Hepatocyte (in vitro differentiated cells): ENCODE data around the gene INTS4. TPM values are rescaled to one million over a fixed set of nuclear protein-coding genes. Genes with fewer than 3 reads are reported as not detected.
"Not testable (repeated sequence)": the region's sequence is repeated elsewhere in the genome, so short reads cannot be mapped to it uniquely, and the experiment has no call there.

Experiments used
- DNase-seq: peaks from one replicate; pipeline ENCODE4 v3.0.0-alpha.2; 2016; ENCODE audit warnings: low spot score
- H2AFZ ChIP-seq: fragments of 200-600 bp; sonication (generic); 2 replicates; pipeline ENCODE4 v1.6.0; 2016; ENCODE audit warnings: antibody characterized with exemption, mild to moderate bottlenecking
- H3K27ac ChIP-seq: fragments of 200-600 bp; sonication (generic); 2 replicates; pipeline ENCODE4 v1.5.1; 2016; ENCODE audit warnings: mild to moderate bottlenecking
- H3K27me3 ChIP-seq: fragments of 200-600 bp; sonication (generic); 2 replicates; pipeline ENCODE4 v1.6.1; 2016
- H3K36me3 ChIP-seq: fragments of 200-600 bp; sonication (generic); replicated peaks from 2 replicates; pipeline ENCODE4 v1.5.1; 2016; ENCODE audit warnings: low read depth; ENCODE audit not compliant: insufficient read depth
- H3K4me1 ChIP-seq: fragments of 200-600 bp; sonication (generic); 2 replicates; pipeline ENCODE4 v1.5.1; 2016; ENCODE audit warnings: mild to moderate bottlenecking, moderate library complexity; ENCODE audit not compliant: insufficient read depth
- H3K4me2 ChIP-seq: fragments of 200-600 bp; sonication (generic); 2 replicates; pipeline ENCODE4 v1.6.0; 2016
- H3K4me3 ChIP-seq: fragments of 200-600 bp; sonication (generic); 2 replicates; pipeline ENCODE4 v1.5.1; 2016; ENCODE audit warnings: mild to moderate bottlenecking
- H3K79me2 ChIP-seq: fragments of 200-600 bp; sonication (generic); 2 replicates; pipeline ENCODE4 v1.6.0; 2017; ENCODE audit warnings: mild to moderate bottlenecking
- H3K9me2 ChIP-seq: fragments of 200-600 bp; sonication (generic); replicated peaks from 2 replicates; pipeline ENCODE4 v1.6.0; 2017; ENCODE audit warnings: mild to moderate bottlenecking; ENCODE audit not compliant: insufficient read depth
- H3K9me3 ChIP-seq: fragments of 200-600 bp; sonication (generic); 2 replicates; pipeline ENCODE4 v1.5.1; 2016; ENCODE audit warnings: low read depth, mild to moderate bottlenecking
- H4K20me1 ChIP-seq: fragments of 200-600 bp; sonication (generic); 2 replicates; pipeline ENCODE4 v1.6.0; 2016; ENCODE audit warnings: mild to moderate bottlenecking; ENCODE audit not compliant: insufficient read depth, poor library complexity, severe bottlenecking
- CTCF ChIP-seq: fragments of 200-600 bp; sonication (generic); IDR thresholded peaks from 2 replicates; pipeline ENCODE4 v1.5.1; 2016; ENCODE audit warnings: antibody characterized with exemption, mild to moderate bottlenecking; ENCODE audit not compliant: poor library complexity
- EZH2 ChIP-seq: fragments of 200-600 bp; sonication (generic); IDR thresholded peaks from 2 replicates; pipeline ENCODE4 v1.6.1; 2016; ENCODE audit warnings: antibody characterized with exemption, mild to moderate bottlenecking, borderline replicate concordance
- EZH2phosphoT487 ChIP-seq: fragments of 200-600 bp; sonication (generic); IDR thresholded peaks from one replicate; pipeline ENCODE4 v1.6.1; 2018; ENCODE audit warnings: antibody characterized with exemption, mild to moderate bottlenecking, low read depth, moderate library complexity; ENCODE audit not compliant: unreplicated experiment, severe bottlenecking
- WGBS: methylation state at CpG from one replicate; pipeline ENCODE4 v1.1.6; 2016; ENCODE audit warnings: low lambda C conversion rate; ENCODE audit errors: missing lambda C conversion rate; 5-methylcytosine and 5-hydroxymethylcytosine counted together
- polyA plus RNA-seq: library from polyadenylated mRNA; unstranded; fragments of >200 nt; fragmentation: Nextera tagmentation; extraction: Ambion mirVana; gene quantifications from 2 replicates; pipeline ENCODE4 v1.2.1, GENCODE V29; 2016
- total RNA-seq: library from RNA; depleted of rRNA; stranded (reverse); fragments of >200 nt; gene quantifications from 2 replicates; pipeline ENCODE4 v1.2.3, GENCODE V29; 2014

Gene INTS4
- total and polyA plus RNA-seq, 2 experiments from 2014 or later: 24.0 to 28.0 TPM

- not testable (repeated sequence) for H3K4me3 ChIP-seq, DNase-seq, H3K27ac ChIP-seq, H3K36me3 ChIP-seq, H4K20me1 ChIP-seq, H3K9me2 ChIP-seq, H2AFZ ChIP-seq, H3K9me3 ChIP-seq, H3K4me2 ChIP-seq, H3K79me2 ChIP-seq, H3K27me3 ChIP-seq
- H3K4me1 ChIP-seq: peaks cover 19% of the 10 kb centered on the region
- no CpG with 5 or more reads among the region's 2 CpGs for WGBS
Measured at GRCh38 chr11:77917713-77918112, 76.8 kb downstream of the INTS4 start.

- not testable (repeated sequence) for H3K79me2 ChIP-seq, H3K27me3 ChIP-seq, H2AFZ ChIP-seq, H3K4me3 ChIP-seq, H3K9me2 ChIP-seq, H4K20me1 ChIP-seq, H3K36me3 ChIP-seq, H3K9me3 ChIP-seq
- H3K4me2 ChIP-seq: peak overlapping the region; percentile 58
- peak; percentile 58 for DNase-seq
- WGBS: 48% methylated on average over 4 of the region's 4 CpGs
- H3K27ac ChIP-seq: peak overlapping the region; percentile 18
- peaks cover 27% of the 10 kb centered on the region for H3K4me1 ChIP-seq
Measured at GRCh38 chr11:77914307-77914791, 80.1 kb downstream of the INTS4 start.

GRCh38 chr11:77913608-77914306 is 80.7 kb downstream of the INTS4 start:
- H3K4me2 ChIP-seq, H3K9me2 ChIP-seq, H3K36me3 ChIP-seq, H3K9me3 ChIP-seq, DNase-seq, H3K4me3 ChIP-seq, H4K20me1 ChIP-seq, H3K79me2 ChIP-seq, H2AFZ ChIP-seq, H3K27me3 ChIP-seq: not testable (repeated sequence)
- H3K4me1 ChIP-seq: peaks cover 27% of the 10 kb centered on the region
- WGBS: 55% methylated on average over 4 of the region's 4 CpGs
- peak overlapping the region; percentile 24 for H3K27ac ChIP-seq

- H3K4me1 ChIP-seq: peaks cover 27% of the 10 kb centered on the region
- not testable (repeated sequence) for H4K20me1 ChIP-seq, H3K27ac ChIP-seq, H3K36me3 ChIP-seq, H3K27me3 ChIP-seq, H3K4me2 ChIP-seq, H3K9me3 ChIP-seq, H2AFZ ChIP-seq, H3K4me3 ChIP-seq, H3K79me2 ChIP-seq, H3K9me2 ChIP-seq, DNase-seq
- WGBS: 83% methylated on average over 6 of the region's 6 CpGs
Measured at GRCh38 chr11:77910828-77911227, 83.6 kb downstream of the INTS4 start.

GRCh38 chr11:77909277-77909676 is 85.2 kb downstream of the INTS4 start:
- H3K36me3 ChIP-seq: no peaks in the 10 kb centered on the region
- DNase-seq: no peak
- H4K20me1 ChIP-seq: no peaks in the 10 kb centered on the region
- WGBS: 94% methylated on average over 2 of the region's 2 CpGs
- TF ChIP-seq EZH2: no peak
- H3K9me3 ChIP-seq: no peaks in the 10 kb centered on the region
- no peak overlapping the region for H3K4me3 ChIP-seq
- H2AFZ ChIP-seq: no peak overlapping the region
- H3K27me3 ChIP-seq: no peaks in the 10 kb centered on the region
- H3K4me2 ChIP-seq: no peak overlapping the region
- no peak overlapping the region for H3K27ac ChIP-seq
- H3K79me2 ChIP-seq: no peaks in the 10 kb centered on the region
- H3K4me1 ChIP-seq: peaks cover 13% of the 10 kb centered on the region
- no peaks in the 10 kb centered on the region for H3K9me2 ChIP-seq

GRCh38 chr11:77908835-77909234 is 85.6 kb downstream of the INTS4 start:
- H3K36me3 ChIP-seq: no peaks in the 10 kb centered on the region
- H3K4me2 ChIP-seq: no peak overlapping the region
- H4K20me1 ChIP-seq: no peaks in the 10 kb centered on the region
- no peak overlapping the region for H3K4me3 ChIP-seq
- no peak for DNase-seq
- no peaks in the 10 kb centered on the region for H3K9me3 ChIP-seq
- H2AFZ ChIP-seq: no peak overlapping the region
- 83% methylated on average over 2 of the region's 2 CpGs for WGBS
- no peak overlapping the region for H3K27ac ChIP-seq
- H3K79me2 ChIP-seq: no peaks in the 10 kb centered on the region
- H3K9me2 ChIP-seq: no peaks in the 10 kb centered on the region
- peaks cover 13% of the 10 kb centered on the region for H3K4me1 ChIP-seq
- no peaks in the 10 kb centered on the region for H3K27me3 ChIP-seq
- no peak for TF ChIP-seq EZH2
- no peak for TF ChIP-seq CTCF
- no peak for TF ChIP-seq EZH2phosphoT487

GRCh38 chr11:77894949-77895348 is 99.5 kb downstream of the INTS4 start:
- not testable (repeated sequence) for H3K79me2 ChIP-seq, H2AFZ ChIP-seq, H3K36me3 ChIP-seq, H3K9me2 ChIP-seq, H3K4me1 ChIP-seq, H3K4me3 ChIP-seq, DNase-seq, H4K20me1 ChIP-seq, H3K27me3 ChIP-seq, H3K27ac ChIP-seq, H3K9me3 ChIP-seq, H3K4me2 ChIP-seq
- 86% methylated on average over 1 of the region's 1 CpG for WGBS

GRCh38 chr11:77891703-77892102 is 102.8 kb downstream of the INTS4 start:
- H3K4me2 ChIP-seq, H4K20me1 ChIP-seq, H2AFZ ChIP-seq, H3K79me2 ChIP-seq, H3K9me2 ChIP-seq, H3K27ac ChIP-seq, H3K4me3 ChIP-seq, DNase-seq, H3K9me3 ChIP-seq, H3K27me3 ChIP-seq, H3K4me1 ChIP-seq, H3K36me3 ChIP-seq: not testable (repeated sequence)
- WGBS: 81% methylated on average over 4 of the region's 4 CpGs
